ENCODE results near the gene CMTM5.
"Not testable (repeated sequence)": the region's sequence is repeated elsewhere in the genome, so short reads cannot be mapped to it uniquely, and the experiment has no call there.

CMTM5 gene

DNA sequence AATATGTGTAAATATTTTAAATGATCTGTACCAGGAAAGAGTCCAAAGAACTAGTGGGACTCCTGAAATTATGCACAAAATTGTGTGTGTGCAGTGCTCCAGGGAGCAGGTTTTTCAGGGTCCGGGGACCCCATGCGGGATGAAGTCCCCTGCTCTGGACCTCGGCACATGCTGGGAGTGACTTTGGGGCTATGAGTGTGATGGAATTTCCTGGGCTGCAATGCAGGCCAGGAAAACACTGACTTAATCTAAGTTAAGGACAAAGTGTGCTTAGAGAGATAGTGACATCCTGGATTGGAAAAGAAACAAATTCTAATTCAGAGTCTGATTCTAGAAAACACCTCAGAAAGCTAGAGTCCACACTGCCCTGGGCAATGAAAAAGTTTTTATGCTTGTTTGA is 37.4 kb downstream of the CMTM5 start:
- no peak for TF ChIP-seq ZFX (IDR thresholded peaks at IDR 0.05)
- TF ChIP-seq, protein P1, sequence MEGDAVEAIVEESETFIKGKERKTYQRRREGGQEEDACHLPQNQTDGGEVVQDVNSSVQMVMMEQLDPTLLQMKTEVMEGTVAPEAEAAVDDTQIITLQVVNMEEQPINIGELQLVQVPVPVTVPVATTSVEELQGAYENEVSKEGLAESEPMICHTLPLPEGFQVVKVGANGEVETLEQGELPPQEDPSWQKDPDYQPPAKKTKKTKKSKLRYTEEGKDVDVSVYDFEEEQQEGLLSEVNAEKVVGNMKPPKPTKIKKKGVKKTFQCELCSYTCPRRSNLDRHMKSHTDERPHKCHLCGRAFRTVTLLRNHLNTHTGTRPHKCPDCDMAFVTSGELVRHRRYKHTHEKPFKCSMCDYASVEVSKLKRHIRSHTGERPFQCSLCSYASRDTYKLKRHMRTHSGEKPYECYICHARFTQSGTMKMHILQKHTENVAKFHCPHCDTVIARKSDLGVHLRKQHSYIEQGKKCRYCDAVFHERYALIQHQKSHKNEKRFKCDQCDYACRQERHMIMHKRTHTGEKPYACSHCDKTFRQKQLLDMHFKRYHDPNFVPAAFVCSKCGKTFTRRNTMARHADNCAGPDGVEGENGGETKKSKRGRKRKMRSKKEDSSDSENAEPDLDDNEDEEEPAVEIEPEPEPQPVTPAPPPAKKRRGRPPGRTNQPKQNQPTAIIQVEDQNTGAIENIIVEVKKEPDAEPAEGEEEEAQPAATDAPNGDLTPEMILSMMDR (conservative IDR thresholded peaks at IDR 0.05) = no peak
- H3K27ac ChIP-seq = no peak overlapping the region

DNA sequence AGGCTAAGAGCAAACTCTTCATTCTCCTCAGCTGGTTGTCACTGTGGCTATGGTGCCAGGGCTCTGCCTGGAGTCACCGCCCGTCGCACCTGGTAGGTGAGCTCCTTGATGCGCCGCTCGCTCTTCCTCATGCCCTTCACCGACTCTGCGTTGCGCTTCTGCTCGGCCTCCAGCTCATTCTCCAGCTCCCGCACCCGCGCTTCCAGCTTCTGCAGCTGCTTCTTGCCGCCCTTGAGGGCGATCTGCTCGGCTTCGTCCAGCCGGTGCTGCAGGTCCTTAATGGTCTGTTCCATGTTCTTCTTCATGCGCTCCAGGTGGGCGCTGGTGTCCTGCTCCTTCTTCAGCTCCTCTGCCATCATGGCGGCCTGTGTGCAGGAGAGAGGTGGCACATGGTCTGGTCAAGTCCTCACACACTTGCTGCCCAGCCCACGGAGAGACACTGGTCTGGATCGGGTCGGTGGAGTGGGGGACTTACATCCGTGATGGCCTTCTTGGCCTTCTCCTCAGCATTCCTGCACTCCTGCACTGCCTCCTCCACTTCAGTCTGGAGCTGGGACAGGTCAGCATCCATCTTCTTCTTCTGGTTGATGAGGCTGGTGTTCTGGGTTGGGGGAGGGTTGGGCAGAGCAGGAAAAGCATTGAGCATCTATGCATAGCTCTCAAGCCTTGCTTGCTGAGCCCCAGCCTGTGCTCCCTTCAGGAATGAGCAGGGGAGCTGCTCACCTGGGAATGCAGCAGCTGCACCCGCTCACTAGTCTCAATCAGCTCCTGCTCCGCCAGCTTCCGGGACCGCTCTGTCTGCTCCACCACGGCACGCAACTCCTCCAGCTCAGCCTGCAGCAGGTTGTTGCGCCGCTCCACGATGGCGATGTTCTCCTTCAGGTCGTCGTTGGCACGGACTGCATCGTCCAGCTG is 38.3 kb downstream of the CMTM5 start:
- no peak for TF ChIP-seq ZFX (IDR thresholded peaks at IDR 0.05)
- TF ChIP-seq, protein P1 (conservative IDR thresholded peaks at IDR 0.05) = no peak
- no peak overlapping the region for H3K27ac ChIP-seq

DNA sequence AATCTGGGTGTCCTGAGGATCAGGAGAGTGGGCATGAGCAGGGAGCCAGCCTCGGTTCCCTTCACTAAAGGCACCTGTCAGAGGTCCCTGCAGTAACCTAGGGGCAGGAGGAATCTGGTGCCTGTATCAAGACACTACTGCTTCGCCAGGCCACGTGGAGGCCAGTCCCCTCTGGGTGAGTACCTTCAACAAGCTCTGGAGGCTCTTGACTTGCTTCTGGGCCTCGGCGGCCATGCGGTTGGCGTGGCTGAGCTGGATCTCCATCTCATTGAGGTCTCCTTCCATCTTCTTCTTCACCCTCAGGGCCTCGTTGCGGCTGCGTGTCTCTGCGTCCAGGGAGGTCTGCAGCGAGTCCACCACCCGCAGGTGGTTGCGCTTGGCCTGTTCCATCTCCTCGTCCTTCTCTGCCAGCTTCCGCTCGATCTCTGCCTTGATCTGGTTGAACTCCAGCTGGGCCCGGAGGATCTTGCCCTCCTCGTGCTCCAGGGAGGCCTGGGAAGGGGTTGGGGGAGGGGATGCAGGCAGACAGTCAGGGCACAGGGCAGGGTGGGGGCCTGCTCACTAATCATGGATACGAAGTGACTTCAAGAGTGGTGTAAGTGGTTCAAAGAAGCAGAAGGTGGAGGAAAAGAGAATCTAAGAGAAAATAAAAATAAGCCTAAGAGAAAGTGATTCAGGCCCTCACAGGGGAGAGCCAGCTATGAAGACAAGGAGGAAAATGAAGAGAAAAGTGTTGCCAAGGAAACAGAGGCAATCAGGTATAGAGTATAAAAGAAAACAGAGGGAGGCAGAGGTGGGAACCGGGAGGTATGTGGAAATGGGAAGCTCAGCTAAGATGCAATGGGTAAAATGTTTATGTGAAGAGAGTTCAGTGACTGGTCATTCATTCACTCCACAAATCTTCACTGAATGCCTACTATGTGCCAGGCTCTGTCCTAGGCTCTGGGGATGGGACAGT is 39.3 kb downstream of the CMTM5 start:
- H3K27ac ChIP-seq = no peak overlapping the region
- TF ChIP-seq, protein P1 (conservative IDR thresholded peaks at IDR 0.05) = no peak
- no peak for TF ChIP-seq ZFX (IDR thresholded peaks at IDR 0.05)

DNA sequence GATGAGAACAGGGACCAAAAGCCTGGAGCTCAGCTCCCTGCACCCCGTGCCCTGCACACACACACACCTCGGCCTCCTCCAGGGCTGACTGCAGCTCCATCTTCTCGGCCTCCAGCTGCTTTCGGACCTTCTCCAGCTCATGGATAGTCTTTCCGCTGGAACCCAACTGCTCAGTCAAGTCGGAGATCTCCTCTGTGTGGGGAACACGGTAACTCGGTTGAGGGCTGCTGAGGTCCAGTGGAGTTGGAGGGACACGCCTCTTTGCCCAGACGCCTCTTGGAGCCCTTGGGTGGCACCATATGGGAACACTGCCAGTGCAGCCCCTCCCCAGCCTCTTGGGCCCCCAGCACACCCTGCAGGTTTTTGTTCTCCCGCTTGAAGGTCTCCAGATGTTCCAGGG is 40.0 kb downstream of the CMTM5 start:
- TF ChIP-seq, protein P1 (conservative IDR thresholded peaks at IDR 0.05) = no peak
- TF ChIP-seq ZFX (IDR thresholded peaks at IDR 0.05) = no peak
- no peak overlapping the region for H3K27ac ChIP-seq

DNA sequence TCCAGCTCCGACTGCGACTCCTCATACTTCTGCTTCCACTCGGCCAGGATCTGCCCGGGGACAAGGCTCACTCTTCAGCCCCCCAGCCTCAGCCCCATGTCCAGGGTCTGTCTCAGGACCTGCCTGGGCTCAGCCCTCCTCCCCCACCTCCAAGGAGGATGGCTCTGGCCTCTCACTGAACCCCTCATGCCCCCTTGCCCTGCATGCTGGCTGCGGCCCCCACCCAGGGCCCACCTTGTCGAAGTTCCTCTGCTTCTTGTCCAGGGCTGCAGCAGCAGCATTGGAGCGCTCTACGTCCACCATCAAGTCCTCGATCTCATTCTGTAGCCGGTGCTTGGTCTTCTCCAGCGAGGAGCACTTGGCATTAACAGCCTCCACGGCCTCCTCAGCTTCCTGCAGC is 40.4 kb downstream of the CMTM5 start:
- H3K27ac ChIP-seq = not testable (repeated sequence)

DNA sequence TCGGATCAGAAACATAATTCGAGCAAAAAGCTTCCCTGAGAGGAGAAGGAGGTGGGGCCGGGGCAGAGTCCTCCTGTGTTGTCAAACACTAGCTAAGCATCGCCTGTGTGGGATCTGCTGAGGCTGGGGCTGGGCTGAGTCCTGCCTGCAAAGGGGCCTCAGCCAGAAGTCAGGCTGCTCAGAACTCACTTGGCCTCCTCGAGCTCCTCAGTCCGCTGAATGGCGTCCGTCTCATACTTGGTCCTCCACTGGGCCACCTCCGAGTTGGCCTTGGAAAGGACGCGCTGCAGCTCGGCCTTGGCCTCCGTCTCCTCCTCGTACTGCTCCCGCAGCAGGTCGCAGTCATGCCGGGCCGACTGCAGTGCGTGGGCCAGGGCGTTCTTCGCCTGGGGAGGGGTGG is 41.2 kb downstream of the CMTM5 start:
- H3K27ac ChIP-seq = no peak overlapping the region
- TF ChIP-seq, protein P1 (conservative IDR thresholded peaks at IDR 0.05) = no peak
- no peak for TF ChIP-seq ZFX (IDR thresholded peaks at IDR 0.05)

DNA sequence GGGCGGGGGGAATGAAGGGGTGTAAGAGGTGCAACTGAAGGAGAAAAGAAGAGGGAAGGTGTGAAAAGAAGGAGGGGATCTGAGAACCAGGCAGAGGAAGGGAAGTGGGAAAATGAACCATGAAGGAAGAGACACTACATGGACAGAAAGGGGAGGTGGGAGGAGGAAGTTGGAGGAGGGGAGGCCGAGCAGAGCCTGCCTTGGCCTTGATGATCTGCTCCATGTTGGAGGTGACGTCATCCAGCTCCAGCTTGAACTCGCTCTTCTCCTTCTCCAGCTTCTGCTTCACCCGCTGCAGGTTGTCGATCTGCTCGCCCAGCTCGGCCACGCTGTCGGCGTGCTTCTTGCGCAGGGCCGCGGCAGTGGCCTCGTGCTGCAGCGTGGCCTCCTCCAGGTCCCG is 42.8 kb downstream of the CMTM5 start:
- not testable (repeated sequence) for H3K27ac ChIP-seq

DNA sequence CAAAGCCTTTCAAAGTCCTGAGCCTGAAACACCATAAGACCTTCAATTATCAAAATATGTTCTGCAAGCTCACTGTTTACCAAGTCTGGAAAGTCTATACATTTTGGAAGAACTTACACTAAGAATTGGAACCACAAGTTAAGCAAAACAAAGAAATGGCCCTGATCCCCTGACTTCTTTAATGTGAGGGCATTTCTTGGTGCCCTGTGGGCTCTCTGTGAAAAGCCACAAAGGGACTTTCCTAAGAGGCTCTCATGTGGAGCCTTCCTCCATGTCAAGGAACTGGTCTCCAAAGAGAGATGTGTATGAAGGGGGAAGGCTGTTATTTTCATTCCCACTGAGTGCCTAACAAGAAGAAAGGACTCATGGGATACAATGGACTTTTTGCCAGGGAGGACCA is 44.7 kb downstream of the CMTM5 start:
- no peak for TF ChIP-seq ZFX (IDR thresholded peaks at IDR 0.05)
- TF ChIP-seq, protein P1 (conservative IDR thresholded peaks at IDR 0.05) = no peak
- H3K27ac ChIP-seq = no peak overlapping the region
